ENCODE measurements around the gene RGPD4. TPM values are rescaled to one million over a fixed set of nuclear protein-coding genes. Genes with fewer than 3 reads are reported as not detected.

The RGPD4 gene
- total and polyA plus RNA-seq, 2 of the 13 experiments (the other 11 are each of a cell fraction or from before 2014, with no cell fraction given), result not detected

- no peak for TF ChIP-seq UBTF (CRISPR knock-in tag; IDR thresholded peaks at IDR 0.05)
- TF ChIP-seq EED (CRISPR knock-in tag; IDR thresholded peaks at IDR 0.05), result no peak
- peak in 1 of 2 experiments; percentile 24; a peak in 2 of 4 replicates for TF ChIP-seq MAFK (conservative IDR thresholded peaks at IDR 0.05 in 1 of 2, IDR thresholded peaks at IDR 0.05 in 1 of 2; ENCODE audit: low read length in 2 of 2)
- no peak for TF ChIP-seq ZNF446 (CRISPR knock-in tag; IDR thresholded peaks at IDR 0.05)
- no peak for TF ChIP-seq CBX1 (IDR thresholded peaks at IDR 0.05; ENCODE audit: low read depth)
- no peak for TF ChIP-seq TFE3 (CRISPR knock-in tag; IDR thresholded peaks at IDR 0.05)
- peak; percentile 71; the same call in 1 of the 2 replicates for TF ChIP-seq ZNF292 (CRISPR knock-in tag; IDR thresholded peaks at IDR 0.05; ENCODE audit: borderline replicate concordance, low read depth)
- no peak for TF ChIP-seq ETV6 (CRISPR knock-in tag; conservative IDR thresholded peaks at IDR 0.05)
- TF ChIP-seq KLF16 (CRISPR knock-in tag; IDR thresholded peaks at IDR 0.05), result no peak
- TF ChIP-seq ZNF484 (CRISPR knock-in tag; IDR thresholded peaks at IDR 0.05; ENCODE audit: borderline replicate concordance, low read depth), result no peak
- TF ChIP-seq ZNF550 (CRISPR knock-in tag; IDR thresholded peaks at IDR 0.05; ENCODE audit: borderline replicate concordance), result no peak
- TF ChIP-seq SOX6 (IDR thresholded peaks at IDR 0.05), result no peak
- 0 out of 2 replicates have a peak, but pooled peaks have one; percentile 12 for TF ChIP-seq SOX6 (CRISPR knock-in tag; IDR thresholded peaks at IDR 0.05)
- TF ChIP-seq HNRNPLL (IDR thresholded peaks at IDR 0.05; ENCODE audit: low read depth, low read length, poor library complexity, severe bottlenecking), result peak; percentile 49
- TF ChIP-seq LBX2 (CRISPR knock-in tag; IDR thresholded peaks at IDR 0.05; ENCODE audit: borderline replicate concordance), result no peak
- 0 out of 2 replicates have a peak, but pooled peaks have one; percentile 10 for TF ChIP-seq CEBPG (CRISPR knock-in tag; IDR thresholded peaks at IDR 0.05)
- TF ChIP-seq ZNF788 (CRISPR knock-in tag; IDR thresholded peaks at IDR 0.05; ENCODE audit: borderline replicate concordance), result no peak
- peak; percentile 28; the same call in 1 of the 2 replicates for TF ChIP-seq HMG20A (CRISPR knock-in tag; IDR thresholded peaks at IDR 0.05; ENCODE audit: borderline replicate concordance)
- TF ChIP-seq MXD1 (CRISPR knock-in tag; IDR thresholded peaks at IDR 0.05), result no peak
- TF ChIP-seq XRCC5 (optimal IDR thresholded peaks at IDR 0.05; ENCODE audit: low read length), result peak; percentile 40
- TF ChIP-seq FOSL2 (CRISPR knock-in tag; IDR thresholded peaks at IDR 0.05), result no peak
- peak; percentile 49; the same call in 1 of the 2 replicates for TF ChIP-seq ARID5B (CRISPR knock-in tag; IDR thresholded peaks at IDR 0.05)
- TF ChIP-seq ZNF331 (CRISPR knock-in tag; IDR thresholded peaks at IDR 0.05), result peak; percentile 94; the same call in 1 of the 2 replicates
Measured at GRCh38 chr2:107822302-107822701, 4.4 kb upstream of the RGPD4 start (continued).
